CD4-positive, alpha-beta T cell (primary cell): ENCODE measurements around the gene CCT7. TPM values are rescaled to one million over a fixed set of nuclear protein-coding genes. Genes with fewer than 3 reads are reported as not detected.

ENCODE experiments used
- ATAC-seq: fragments of 200-7000 bp; cut with Tn5 transposase; one replicate; pipeline ENCODE4 v1.10.0; 2022; ENCODE audit warnings: mild to moderate bottlenecking; ENCODE audit not compliant: poor library complexity
- CTCF ChIA-PET: fragments of 350-600 bp; sonication (Branson Sonifier 250); formaldehyde crosslinking; loops from one replicate; lab custom pipeline; 2021; ENCODE audit warnings: antibody characterized with exemption, inconsistent platforms; lab: Charles Lee
- POLR2A ChIA-PET: fragments of 350-600 bp; sonication (Branson Sonifier 250); formaldehyde crosslinking; loops from one replicate; lab custom pipeline; 2021; ENCODE audit warnings: antibody characterized with exemption, inconsistent platforms; lab: Charles Lee
- DNase-seq, 14 experiments: peaks; one replicate each; pipeline ENCODE4 v3.0.0-alpha.2; 2013 to 2020; ENCODE audit warnings: mixed read lengths in 2 of 14
- H3K27ac ChIP-seq, 2 donors: one replicate each; pipeline versions ENCODE4 v1.5.1 to v1.7.0; 2013; ENCODE audit warnings: low read length in 2 of 2, low read depth in 1 of 2, mild to moderate bottlenecking in 1 of 2
- H3K27me3 ChIP-seq, 2 experiments: 1 replicate in 1 of 2; 2 replicates in 1 of 2; pipeline versions ENCODE4 v1.6.1 to v1.7.0; 2013; ENCODE audit warnings: low read length in 2 of 2, control low read depth in 1 of 2, mild to moderate bottlenecking in 1 of 2, moderate library complexity in 1 of 2; ENCODE audit not compliant: insufficient read depth in 2 of 2, control insufficient read depth in 1 of 2
- H3K36me3 ChIP-seq: one replicate; pipeline ENCODE4 v1.6.1; 2013; ENCODE audit warnings: low read length, control low read depth; ENCODE audit not compliant: insufficient read depth
- H3K4me1 ChIP-seq: one replicate; pipeline ENCODE4 v1.6.1; 2013; ENCODE audit warnings: low read length, control low read depth; ENCODE audit not compliant: insufficient read depth
- H3K4me3 ChIP-seq: one replicate; pipeline ENCODE4 v1.5.1; 2013; ENCODE audit warnings: mild to moderate bottlenecking, low read length, moderate library complexity
- H3K9me3 ChIP-seq, 2 experiments: 1 replicate in 1 of 2; 2 replicates in 1 of 2; pipeline versions ENCODE4 v1.6.1 to v1.7.0; 2013; ENCODE audit warnings: low read length in 2 of 2, mild to moderate bottlenecking in 2 of 2, control low read depth in 1 of 2, moderate library complexity in 1 of 2; ENCODE audit not compliant: control insufficient read depth in 1 of 2, insufficient read depth in 1 of 2
- H3K27ac Mint-ChIP-seq: one replicate; pipeline ENCODE4 v1.8.0; 2020; ENCODE audit warnings: mixed read lengths
- H3K27me3 Mint-ChIP-seq: one replicate; pipeline ENCODE4 v1.8.0; 2021; ENCODE audit warnings: mixed read lengths
- H3K36me3 Mint-ChIP-seq: one replicate; pipeline ENCODE4 v1.8.0; 2021; ENCODE audit warnings: low read depth, mixed read lengths
- H3K4me1 Mint-ChIP-seq: one replicate; pipeline ENCODE4 v1.8.0; 2021; ENCODE audit warnings: low read depth, mixed read lengths
- H3K4me3 Mint-ChIP-seq: one replicate; pipeline ENCODE4 v1.8.0; 2020; ENCODE audit warnings: mild to moderate bottlenecking, mixed read lengths
- H3K9me3 Mint-ChIP-seq: one replicate; pipeline ENCODE4 v1.8.0; 2020; ENCODE audit warnings: mixed read lengths
- CTCF ChIP-seq: fragments of 200-600 bp; IDR thresholded peaks from one replicate; pipeline ENCODE4 v1.8.0; 2022; ENCODE audit warnings: antibody characterized with exemption, mild to moderate bottlenecking
- intact Hi-C, 2 experiments: fragments of 100-400 bp; cut with DNase I in 1 of 2; cut with micrococcal nuclease in 1 of 2; formaldehyde crosslinking; loops; one replicate each; pipeline versions ENCODE4 v1.15.1 to v1.9.0; 2023 to 2025; cut with DNase I, micrococcal nuclease
- total RNA-seq, 174 experiments: library from RNA in 2 of 174; stranded (reverse) in 2 of 174; gene quantifications; one replicate each; pipeline ENCODE4 v1.2.3 and lab custom pipeline; 2021 to 2026

CCT7 gene
- total RNA-seq, 2 experiments from 2014 or later, result 86.9 to 96.9 TPM

DNA sequence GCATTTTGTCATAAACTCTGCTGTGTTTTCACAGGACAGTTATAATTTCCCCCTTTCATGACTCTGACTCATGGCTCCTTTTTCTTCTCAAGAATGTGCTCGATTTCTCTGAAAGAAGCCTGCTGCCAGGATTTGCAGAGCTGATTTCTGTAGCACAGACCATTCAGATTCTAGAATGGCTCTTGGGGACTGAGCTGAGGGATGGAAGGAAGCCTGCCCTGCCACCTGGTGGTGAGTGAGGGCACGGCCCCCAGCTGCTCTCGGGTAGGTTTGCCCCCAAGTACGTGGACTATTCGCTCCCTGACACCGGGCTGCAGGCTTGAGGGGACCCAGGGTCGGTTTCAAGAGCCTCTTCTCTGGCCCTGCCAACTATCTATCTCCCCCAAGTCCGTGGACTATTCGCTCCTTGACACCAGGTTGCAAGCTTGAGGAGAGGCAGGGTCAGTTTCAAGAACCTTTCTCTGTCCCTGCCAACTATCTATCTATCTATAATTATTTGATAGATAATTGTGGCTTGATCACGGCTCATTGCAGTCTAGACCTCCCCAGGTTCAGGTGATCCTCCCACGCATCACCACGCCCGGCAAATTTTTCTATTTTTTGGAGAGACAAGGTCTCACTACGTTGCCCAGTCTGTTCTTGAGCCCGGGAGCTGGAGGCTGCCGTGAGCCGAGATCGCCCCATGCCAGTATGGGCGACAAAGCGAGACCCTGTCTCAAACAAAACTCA is 21.5 kb upstream of the CCT7 start:
- Mint-ChIP-seq H3K27me3 (peaks cover 23% of the 10 kb centered on the region), H3K9me3 (no peaks in the 10 kb centered on the region), H3K4me3 (peak overlapping the region; percentile 84), H3K27ac (peak overlapping the region; percentile 81), H3K4me1 (peaks cover 37% of the 10 kb centered on the region), H3K36me3 (peaks cover 9% of the 10 kb centered on the region)
- ChIA-PET CTCF (interaction anchor here (0.6 to 4.3 kb wide), 17 partner anchors 11 to 223 kb away, joined by 3 to 52 read pairs (median 4); partner anchors contain the start of genes ALMS1, CCT7, NOTO and PRADC1), POLR2A (interaction anchor here (0.9 to 2.7 kb wide), 6 partner anchors 11 to 81 kb away, joined by 3 to 22 read pairs (median 4); partner anchors contain the start of genes CCT7, EGR4, NOTO and PRADC1)
- Histone ChIP-seq H3K27ac (no peak overlapping the region), H3K4me3 (no peak overlapping the region), H3K27me3 (no peaks in the 10 kb centered on the region), H3K4me1 (peaks cover 32% of the 10 kb centered on the region), H3K36me3 (no peaks in the 10 kb centered on the region), H3K9me3 (no peaks in the 10 kb centered on the region)
- ATAC-seq (peak; percentile 59), DNase-seq (peak; percentile 56 to 86 (median 64))
- intact Hi-C loops, result loop anchor here (1.0 to 10.0 kb wide), 7 partner anchors 35 to 1442 kb away; partner anchors contain the start of genes EGR4 (in 1 of the 2), RAB11FIP5 (in 1 of the 2) and SEMA4F (in 1 of the 2)
- peak; percentile 85 for TF ChIP-seq CTCF

DNA sequence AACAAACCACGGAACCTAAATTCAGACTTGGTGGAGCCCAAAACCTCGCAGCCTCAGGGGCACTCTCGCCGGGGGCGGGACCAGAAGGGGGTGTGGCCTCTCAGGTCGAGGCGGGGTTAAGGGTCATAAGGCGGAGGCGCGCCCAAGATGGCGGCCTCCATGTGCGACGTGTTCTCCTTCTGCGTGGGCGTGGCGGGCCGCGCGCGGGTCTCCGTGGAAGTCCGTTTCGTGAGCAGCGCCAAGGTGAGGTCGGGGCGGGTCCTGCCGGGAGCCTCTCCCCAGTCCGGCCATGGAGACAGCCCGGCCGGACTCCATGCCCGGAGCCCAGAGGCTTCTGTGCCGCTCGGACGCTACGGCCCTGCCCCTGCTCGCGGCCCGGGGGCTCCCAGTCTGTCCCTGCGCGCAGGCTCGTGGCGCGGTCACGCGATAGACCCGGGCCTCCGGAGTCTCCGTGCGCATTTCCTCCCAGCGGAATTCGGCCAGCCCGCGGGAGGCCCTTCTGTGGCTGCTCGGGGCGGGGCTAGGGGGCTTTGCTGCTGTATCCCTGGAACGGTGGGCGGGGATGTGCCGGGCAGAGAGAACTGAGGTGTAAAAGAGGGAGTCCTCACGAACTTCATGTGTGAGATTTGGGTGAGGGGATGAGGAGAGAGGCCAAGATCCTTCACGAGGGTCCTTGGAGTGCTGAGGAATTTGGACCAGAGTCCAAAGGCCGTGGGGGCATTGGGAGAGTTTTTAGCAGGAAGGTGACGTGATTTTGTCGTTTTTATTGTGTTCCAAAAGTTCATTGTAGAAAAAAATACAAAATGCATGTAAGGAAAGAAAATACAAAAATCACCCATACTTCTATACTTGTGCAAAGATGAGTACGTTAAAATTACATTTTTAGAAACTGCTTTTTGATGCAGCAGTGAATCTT is 19.7 kb upstream of the CCT7 start, which contains the start of gene SMYD5:
TSS of gene SMYD5 (plus strand) at position 126 of the 916 bp plus-strand sequence. CDS start at position 148, 22 bp downstream.
- peak within 1 kb of the TSS; percentile 40 to 49 for H3K27ac ChIP-seq
- POLR2A ChIA-PET, result interaction anchor here (1.1 to 2.7 kb wide), 3 partner anchors 19 to 172 kb away, joined by 4 to 18 read pairs (median 13); partner anchors contain the start of genes ALMS1, CCT7 and PRADC1

More for the DNA sequence above, 19.7 kb upstream of the CCT7 start, which contains the start of gene SMYD5:
- CTCF ChIA-PET, result interaction anchor here (0.6 to 4.3 kb wide), 4 partner anchors 19 to 196 kb away, joined by 3 to 52 read pairs (median 14); partner anchors contain the start of genes CCT7 and PRADC1
- peaks cover 37% of the 10 kb centered on the region for H3K4me1 Mint-ChIP-seq
- peaks cover 8% of the 10 kb centered on the region for H3K36me3 ChIP-seq
- TF ChIP-seq CTCF, result no peak
- no peaks in the 10 kb centered on the region for H3K9me3 ChIP-seq
- peaks cover 14% of the 10 kb centered on the region for H3K36me3 Mint-ChIP-seq
- peak within 1 kb of the TSS; percentile 81 for H3K27ac Mint-ChIP-seq
- H3K9me3 Mint-ChIP-seq, result no peaks in the 10 kb centered on the region
- peak; percentile 86 to 96 (median 91) for DNase-seq
- H3K4me1 ChIP-seq, result peaks cover 32% of the 10 kb centered on the region
- intact Hi-C loops, result loop anchor here (1.0 to 10.0 kb wide), 5 partner anchors 20 to 1440 kb away; partner anchors contain the start of genes CCT7 (in 1 of the 2), EGR4 (in 1 of the 2), RAB11FIP5 (in 1 of the 2) and SEMA4F (in 1 of the 2)
- peaks cover 10% of the 10 kb centered on the region for H3K27me3 Mint-ChIP-seq
- ATAC-seq, result peak; percentile 95
- no peaks in the 10 kb centered on the region for H3K27me3 ChIP-seq
- peak within 1 kb of the TSS; percentile 76 for H3K4me3 ChIP-seq
- H3K4me3 Mint-ChIP-seq, result peak within 1 kb of the TSS; percentile 90
